ENCODE measurements around the gene FNTB. TPM values are rescaled to one million over a fixed set of nuclear protein-coding genes. Genes with fewer than 3 reads are reported as not detected.

FNTB gene
- total and polyA plus RNA-seq, 2 donors (not counting 3 experiments of a cell fraction or from before 2014, with no cell fraction given), result 21.0 to 21.6 TPM

DNA sequence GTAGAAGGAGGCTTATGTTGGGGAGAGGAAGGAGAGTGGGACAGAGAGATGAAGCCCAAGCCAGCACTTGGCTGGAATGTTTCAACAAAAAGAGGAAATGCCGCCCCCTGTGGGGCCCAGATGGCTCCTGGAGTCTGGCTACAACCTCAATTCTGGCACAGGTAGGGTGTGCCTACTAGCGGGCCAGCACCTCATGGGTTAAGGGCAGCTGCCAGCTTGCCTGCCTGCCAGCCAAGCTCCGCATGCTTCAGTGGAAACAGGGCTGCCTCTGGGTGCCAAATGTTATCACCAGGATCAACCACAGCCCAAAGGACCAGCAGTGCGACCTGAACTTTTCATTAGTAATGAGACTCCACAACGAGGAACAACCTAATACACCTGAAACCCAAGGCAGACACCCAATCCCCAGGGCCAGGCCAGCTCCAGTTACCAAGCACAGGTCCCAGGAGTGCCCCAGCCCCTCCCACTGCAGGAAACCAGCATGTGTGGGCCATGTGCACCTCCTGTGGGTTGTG is 25.9 kb upstream of the FNTB start:
- Histone ChIP-seq H3K9ac (replicated peaks; ENCODE audit: extremely low read depth, insufficient read depth, low read length) (no peak overlapping the region), H3K4me2 (ENCODE audit: insufficient read depth, low read length) (no peak overlapping the region), H3K79me2 (ENCODE audit: control insufficient read depth, insufficient read depth, low read length) (no peaks in the 10 kb centered on the region), H2AFZ (ENCODE audit: low read depth, low read length) (no peak overlapping the region), H3K27ac (ENCODE audit: insufficient read depth, low read depth, low read length) (no peak overlapping the region), H3K9me1 (replicated peaks; ENCODE audit: control insufficient read depth, extremely low read depth, insufficient read depth, low read length) (no peaks in the 10 kb centered on the region), H4K20me1 (replicated peaks; ENCODE audit: control insufficient read depth, extremely low read depth, insufficient read depth, low read length) (no peaks in the 10 kb centered on the region), H3K4me3 (replicated peaks in 1 of 3; ENCODE audit: insufficient read depth in 1 of 3, low read depth in 1 of 3, low read length in 3 of 3) (no peak overlapping the region), H3K36me3 (ENCODE audit: control insufficient read depth in 2 of 2, extremely low read depth in 1 of 2, insufficient read depth in 2 of 2, low read length in 2 of 2) (no peaks in the 10 kb centered on the region), H3K4me1 (ENCODE audit: control insufficient read depth, extremely low read depth, insufficient read depth, low read length) (peaks cover 5% of the 10 kb centered on the region), H3K9me3 (replicated peaks; ENCODE audit: control insufficient read depth, insufficient read depth, low read length) (no peaks in the 10 kb centered on the region), H3K27me3 (ENCODE audit: control insufficient read depth in 2 of 2, insufficient read depth in 2 of 2, low read length in 2 of 2) (no peaks in the 10 kb centered on the region)
- TF ChIP-seq FOS (IDR thresholded peaks at IDR 0.05; ENCODE audit: borderline replicate concordance, insufficient read depth, low read length), result no peak
- no peak for TF ChIP-seq POLR2A (IDR thresholded peaks at IDR 0.05; ENCODE audit: low read depth, low read length)
- TF ChIP-seq MYC (IDR thresholded peaks at IDR 0.05; ENCODE audit: low read depth, low read length), result no peak
- TF ChIP-seq, protein P1, sequence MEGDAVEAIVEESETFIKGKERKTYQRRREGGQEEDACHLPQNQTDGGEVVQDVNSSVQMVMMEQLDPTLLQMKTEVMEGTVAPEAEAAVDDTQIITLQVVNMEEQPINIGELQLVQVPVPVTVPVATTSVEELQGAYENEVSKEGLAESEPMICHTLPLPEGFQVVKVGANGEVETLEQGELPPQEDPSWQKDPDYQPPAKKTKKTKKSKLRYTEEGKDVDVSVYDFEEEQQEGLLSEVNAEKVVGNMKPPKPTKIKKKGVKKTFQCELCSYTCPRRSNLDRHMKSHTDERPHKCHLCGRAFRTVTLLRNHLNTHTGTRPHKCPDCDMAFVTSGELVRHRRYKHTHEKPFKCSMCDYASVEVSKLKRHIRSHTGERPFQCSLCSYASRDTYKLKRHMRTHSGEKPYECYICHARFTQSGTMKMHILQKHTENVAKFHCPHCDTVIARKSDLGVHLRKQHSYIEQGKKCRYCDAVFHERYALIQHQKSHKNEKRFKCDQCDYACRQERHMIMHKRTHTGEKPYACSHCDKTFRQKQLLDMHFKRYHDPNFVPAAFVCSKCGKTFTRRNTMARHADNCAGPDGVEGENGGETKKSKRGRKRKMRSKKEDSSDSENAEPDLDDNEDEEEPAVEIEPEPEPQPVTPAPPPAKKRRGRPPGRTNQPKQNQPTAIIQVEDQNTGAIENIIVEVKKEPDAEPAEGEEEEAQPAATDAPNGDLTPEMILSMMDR (IDR thresholded peaks at IDR 0.05; ENCODE audit: extremely low read depth in 1 of 2, insufficient read depth in 1 of 2, low read depth in 1 of 2, low read length in 2 of 2), result no peak
- TF ChIP-seq JUN (IDR thresholded peaks at IDR 0.05; ENCODE audit: borderline replicate concordance, insufficient read depth, insufficient read length, low read depth), result no peak
- no peak for TF ChIP-seq MAX (IDR thresholded peaks at IDR 0.05; ENCODE audit: insufficient read depth, insufficient read length)
- TF ChIP-seq GATA2 (IDR thresholded peaks at IDR 0.05; ENCODE audit: insufficient read depth, insufficient read length, low read depth, low read length), result no peak
- no peak for TF ChIP-seq POLR2AphosphoS5 (IDR thresholded peaks at IDR 0.05; ENCODE audit: insufficient read depth, low read depth, low read length)
- no peak for TF ChIP-seq EZH2 (IDR thresholded peaks at IDR 0.05; ENCODE audit: borderline replicate concordance, low read depth, low read length, severe bottlenecking)
- POLR2A ChIA-PET, result no interaction called here
- DNase-seq (ENCODE audit: low read depth, low spot score) (no peak), FAIRE-seq (no peak)
- CTCF ChIA-PET, result interaction anchor here (1.1 kb wide), 1 partner anchor 59 kb away, joined by 5 read pairs; no protein-coding TSS in a partner anchor
- no TSS peak for BruUV-seq (replicated peaks)
- intact Hi-C loops (cut with micrococcal nuclease) (no loop called here), dilution Hi-C loops (cut with MboI; ENCODE audit: extremely low pct_ligation_motif_present, low sequenced_read_pairs) (no loop called here)

Data from endothelial cell of umbilical vein (primary cell).